HEK293T (cell line): ENCODE data around the gene TP53INP2.

Source experiments
- FOXK2 ChIP-seq: fragments of 450-650 bp; IDR thresholded peaks from 2 replicates; pipeline ENCODE4 v1.6.1; 2016; ENCODE audit warnings: mild to moderate bottlenecking
- FOXM1 ChIP-seq: fragments of 450-650 bp; IDR thresholded peaks from 2 replicates; pipeline ENCODE4 v1.6.1; 2017; ENCODE audit warnings: mild to moderate bottlenecking, borderline replicate concordance
- SUZ12 ChIP-seq: fragments of 450-650 bp; IDR thresholded peaks from 2 replicates; pipeline ENCODE4 v1.6.1; 2016; ENCODE audit warnings: mild to moderate bottlenecking
- TF ChIP-seq, protein P1 (sequence below): fragments of 450-650 bp; IDR thresholded peaks from 2 replicates; pipeline ENCODE4 v1.6.1; 2016

DNA sequence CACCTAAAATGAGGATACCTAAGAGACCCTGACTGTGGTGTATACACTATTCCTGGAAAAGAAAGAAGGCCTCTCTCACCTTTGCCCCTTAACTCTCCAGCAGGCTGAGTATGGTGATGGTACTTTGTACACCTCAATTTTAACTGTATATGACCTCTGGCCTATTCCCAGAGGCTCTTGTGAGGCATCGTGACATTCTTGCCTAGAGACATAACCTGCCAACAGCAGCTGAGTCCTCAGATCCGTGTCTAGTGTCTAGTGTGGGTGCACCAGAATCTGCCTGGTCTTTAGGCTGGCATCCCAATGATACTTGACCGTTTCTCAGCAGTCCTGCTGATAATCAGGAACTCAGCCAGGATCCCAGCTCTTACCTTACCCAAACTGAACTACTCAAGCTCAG lies 20.0 kb downstream of the TP53INP2 start:
- no peak for TF ChIP-seq FOXM1
- TF ChIP-seq FOXK2, result no peak
- TF ChIP-seq SUZ12, result no peak
- TF ChIP-seq, protein P1, sequence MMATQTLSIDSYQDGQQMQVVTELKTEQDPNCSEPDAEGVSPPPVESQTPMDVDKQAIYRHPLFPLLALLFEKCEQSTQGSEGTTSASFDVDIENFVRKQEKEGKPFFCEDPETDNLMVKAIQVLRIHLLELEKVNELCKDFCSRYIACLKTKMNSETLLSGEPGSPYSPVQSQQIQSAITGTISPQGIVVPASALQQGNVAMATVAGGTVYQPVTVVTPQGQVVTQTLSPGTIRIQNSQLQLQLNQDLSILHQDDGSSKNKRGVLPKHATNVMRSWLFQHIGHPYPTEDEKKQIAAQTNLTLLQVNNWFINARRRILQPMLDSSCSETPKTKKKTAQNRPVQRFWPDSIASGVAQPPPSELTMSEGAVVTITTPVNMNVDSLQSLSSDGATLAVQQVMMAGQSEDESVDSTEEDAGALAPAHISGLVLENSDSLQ, result no peak
